SK-N-MC (cell line): Measurements from ENCODE around the gene CDK6.

Source experiments
- EZH2 ChIP-seq: fragments of 200-600 bp; sonication (generic); IDR thresholded peaks from one replicate; pipeline ENCODE4 v1.6.1; 2017; ENCODE audit warnings: antibody characterized with exemption
- FOXP2 ChIP-seq: optimal IDR thresholded peaks from 2 replicates; pipeline ENCODE3; 2011; ENCODE audit warnings: mild to moderate bottlenecking, moderate library complexity; ENCODE audit not compliant: insufficient read depth; ENCODE audit errors: extremely low read length, control extremely low read depth
- POLR2AphosphoS5 ChIP-seq: IDR thresholded peaks from 2 replicates; pipeline ENCODE4 v1.6.1; 2012; ENCODE audit warnings: mild to moderate bottlenecking, low read depth, low read length, borderline replicate concordance

DNA sequence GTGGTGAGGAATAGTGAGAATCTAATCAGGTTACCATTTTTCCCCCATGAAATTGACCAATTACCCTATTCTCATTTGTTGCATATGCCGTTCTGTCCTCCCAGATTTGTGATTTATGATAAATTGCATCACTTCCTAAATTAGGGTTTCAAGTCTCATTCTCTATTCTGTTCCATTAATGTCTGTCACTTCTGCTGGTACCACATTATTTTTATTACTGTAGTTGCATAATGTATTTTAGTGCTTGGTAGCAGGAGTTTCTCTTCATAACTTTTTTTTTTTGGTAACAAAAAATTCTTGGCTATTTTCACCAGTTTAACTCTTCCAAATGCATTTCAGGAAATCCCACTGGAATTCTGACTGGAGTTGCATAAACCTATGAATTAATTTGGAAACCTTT, 202.2 kb downstream of the CDK6 start:
- TF ChIP-seq EZH2 (no peak), POLR2AphosphoS5 (peak; percentile 42; the same call in 1 of the 2 replicates), FOXP2 (no peak)
